HG03521 (cell line): ENCODE measurements around the gene BCR.

ENCODE experiments used
- ATAC-seq: cut with Tn5 transposase; IDR thresholded peaks from one replicate; pipeline ENCODE4 v1.9.1; 2021; ENCODE audit warnings: mild to moderate bottlenecking, moderate library complexity; ENCODE audit not compliant: unreplicated experiment

BCR gene

GRCh38 chr22:23175817-23176644 is 4.3 kb upstream of the BCR start:
- no peak for ATAC-seq

- ATAC-seq, result no peak
Measured at GRCh38 chr22:23176645-23177027, 3.7 kb upstream of the BCR start.

- no peak for ATAC-seq
Measured at GRCh38 chr22:23177197-23177596, 3.1 kb upstream of the BCR start.

DNA sequence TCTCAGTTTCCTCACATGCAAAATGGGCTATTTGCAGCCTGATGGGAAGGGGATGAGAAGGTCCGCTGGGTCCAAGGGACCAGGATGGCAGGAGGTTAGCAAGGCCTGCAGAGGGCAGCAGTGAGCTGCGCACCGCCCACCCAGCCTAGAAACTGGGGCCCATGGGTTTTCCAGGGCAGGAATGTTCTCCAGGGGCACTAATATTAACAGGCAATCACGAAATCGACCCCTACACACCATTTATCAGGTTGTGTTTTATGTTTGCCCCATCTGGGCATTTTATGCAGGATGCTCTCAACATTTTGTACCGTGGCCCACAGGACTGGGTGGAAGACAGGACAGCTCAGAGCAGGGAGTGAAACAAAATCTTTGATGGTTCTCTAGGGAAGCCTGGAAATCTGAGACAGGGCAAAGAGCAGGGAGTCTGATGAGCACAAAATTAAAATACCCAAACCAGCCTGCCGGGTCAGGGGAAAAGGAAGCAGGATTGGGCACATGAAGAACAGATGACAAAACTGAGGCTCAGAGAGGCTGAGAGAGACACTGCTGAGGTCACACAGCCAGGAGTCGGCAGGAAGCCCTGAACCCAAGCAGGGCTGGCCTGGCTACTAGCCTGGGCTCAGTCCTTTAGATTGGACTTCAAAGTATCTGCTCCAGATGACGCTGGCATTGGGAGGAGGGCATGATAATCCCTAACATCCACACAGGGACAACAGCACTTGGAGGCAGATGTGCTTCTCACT is 1.6 kb upstream of the BCR start:
- no peak for ATAC-seq

GRCh38 chr22:23179381-23180299 is 669 bp upstream of the BCR start:
- no peak for ATAC-seq

- ATAC-seq, result no peak
Measured at GRCh38 chr22:23180893-23181720, 798 bp downstream of the BCR start.

- ATAC-seq, result no peak
Measured at GRCh38 chr22:23181721-23182308, 1.5 kb downstream of the BCR start.

GRCh38 chr22:23182309-23183060 is 2.2 kb downstream of the BCR start:
- no peak for ATAC-seq

GRCh38 chr22:23183061-23183698 is 2.9 kb downstream of the BCR start:
- no peak for ATAC-seq

- no peak for ATAC-seq
Measured at GRCh38 chr22:23184100-23184763, 3.9 kb downstream of the BCR start.

GRCh38 chr22:23184764-23185113 is 4.4 kb downstream of the BCR start:
- ATAC-seq, result no peak

- ATAC-seq, result no peak
Measured at GRCh38 chr22:23187211-23187610, 6.9 kb downstream of the BCR start.

DNA sequence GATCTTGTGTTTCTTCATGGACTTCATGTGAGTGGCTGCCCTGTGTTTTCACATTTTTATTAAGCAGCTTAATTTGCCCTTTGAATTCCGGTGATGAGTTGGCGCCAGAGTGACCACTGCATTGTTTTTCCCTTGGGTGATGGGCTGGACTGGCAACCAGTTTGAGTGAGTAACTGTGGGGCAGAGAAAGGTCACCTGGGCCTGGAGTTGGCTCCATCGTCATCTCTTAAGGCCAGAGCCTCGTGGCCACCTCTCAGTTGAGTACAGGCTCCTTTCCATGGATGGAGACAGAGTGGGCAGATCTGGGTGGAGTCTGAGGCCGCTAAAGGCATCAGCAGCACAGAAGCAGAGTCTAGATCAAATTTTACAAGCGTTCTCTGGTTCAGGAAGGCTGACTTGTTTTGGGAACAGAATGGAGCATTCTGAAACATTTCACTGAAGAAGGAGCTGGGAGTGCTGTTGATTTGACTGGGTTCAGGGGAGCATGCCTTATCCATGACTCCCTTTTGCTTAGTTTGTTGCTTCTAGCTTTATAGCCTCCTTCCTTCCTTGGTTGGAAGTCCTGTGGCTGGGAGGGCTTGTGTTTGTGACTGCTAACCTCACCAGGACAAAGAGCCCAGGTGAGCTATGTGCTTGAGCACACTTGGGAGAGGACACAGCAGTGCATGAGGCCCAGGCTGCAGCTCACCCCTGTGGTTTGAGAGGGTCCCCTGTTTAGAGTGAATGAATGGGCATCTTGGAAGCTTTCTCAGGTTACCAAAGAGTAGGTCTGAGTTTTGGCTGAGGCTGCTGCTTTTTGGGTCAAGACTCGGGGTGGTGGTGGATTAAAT is 7.8 kb downstream of the BCR start:
- no peak for ATAC-seq

DNA sequence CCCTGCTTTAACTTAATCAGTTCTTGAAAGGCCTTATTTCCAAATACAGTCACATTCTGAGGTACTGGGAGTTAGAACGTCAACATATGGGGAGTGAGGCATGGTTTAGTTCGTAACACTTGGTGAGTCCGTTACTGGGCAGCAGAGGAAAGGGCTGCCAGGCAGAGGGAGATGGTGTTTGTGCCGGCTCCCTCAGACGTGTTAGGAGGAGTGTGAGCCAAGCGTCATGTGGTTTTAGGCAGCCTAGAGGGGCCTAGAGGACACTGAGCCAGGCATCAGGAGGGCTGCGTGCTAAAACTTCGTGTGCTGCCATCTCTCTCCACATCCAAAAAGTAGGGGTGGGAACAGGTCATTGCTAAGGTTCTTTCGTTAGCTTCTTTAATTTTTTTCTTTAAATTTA is 10.2 kb downstream of the BCR start:
- ATAC-seq, result no peak

- no peak for ATAC-seq
Measured at GRCh38 chr22:23192133-23192532, 11.8 kb downstream of the BCR start.

DNA sequence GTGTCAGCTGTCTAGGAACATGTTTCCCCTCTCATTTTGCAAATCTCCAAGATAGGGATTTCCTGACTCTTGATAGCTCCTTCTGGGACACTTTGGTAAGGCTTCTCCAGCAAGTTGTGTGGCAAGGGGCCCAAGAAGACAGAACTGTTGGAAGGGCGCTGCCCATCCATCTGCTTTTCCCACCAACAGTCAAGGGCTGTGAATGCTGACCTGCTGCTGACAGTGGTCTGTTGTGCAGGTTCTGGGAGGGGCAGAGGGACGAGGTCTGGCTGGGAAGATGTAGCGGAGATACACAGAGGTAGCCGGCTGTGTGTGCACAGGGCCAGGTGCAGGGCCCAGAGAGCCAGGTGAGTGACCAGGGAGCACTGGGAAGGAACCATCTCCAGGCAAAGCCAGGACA is 12.2 kb downstream of the BCR start:
- ATAC-seq, result no peak

GRCh38 chr22:23193196-23193827 is 13.0 kb downstream of the BCR start:
- ATAC-seq, result no peak
